Liver (tissue), 3 donors: ENCODE measurements around the gene RAB11FIP5.

Experiments used
- CTCF ChIP-seq: fragments of 150-350 bp; IDR thresholded peaks from 2 replicates; pipeline ENCODE4 v1.5.1; 2017; ENCODE audit warnings: improper control_type of control experiment, low read depth, low read length; ENCODE audit not compliant: missing input control
- EGR1 ChIP-seq, 2 donors: IDR thresholded peaks; 2 replicates each; pipeline ENCODE4 v1.6.1; 2016 to 2018; ENCODE audit warnings: antibody characterized with exemption in 2 of 2, low read depth in 2 of 2
- JUND ChIP-seq, 2 donors: IDR thresholded peaks; 2 replicates each; pipeline ENCODE4 v1.6.1; 2016; ENCODE audit warnings: antibody characterized with exemption in 2 of 2
- MAX ChIP-seq: IDR thresholded peaks from 2 replicates; pipeline ENCODE4 v1.6.1; 2016; ENCODE audit warnings: antibody characterized with exemption
- donor health status: healthy.
- donor health status: healthy.

DNA sequence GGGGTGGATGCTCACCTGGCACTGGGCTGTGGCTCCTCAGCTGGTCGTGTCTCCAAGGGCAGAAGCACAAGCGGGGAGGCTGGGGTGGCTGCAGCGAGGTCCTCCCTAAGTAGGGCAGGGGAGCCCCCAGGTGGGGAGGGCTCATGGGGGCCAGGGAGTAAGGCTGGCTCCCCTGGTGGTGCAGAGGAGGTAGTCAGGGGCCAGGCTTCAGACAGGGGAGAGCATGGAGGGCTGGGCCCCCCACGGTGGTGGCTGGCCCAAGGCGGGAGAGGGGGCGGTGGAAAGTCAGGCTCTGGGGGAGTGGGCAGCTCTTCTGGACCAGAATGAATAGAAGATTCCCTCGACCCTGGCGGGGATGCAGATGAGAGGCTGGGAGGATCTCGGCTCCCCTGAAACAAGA is 33.1 kb downstream of the RAB11FIP5 start:
- TF ChIP-seq MAX, result no peak
- no peak for TF ChIP-seq CTCF
- TF ChIP-seq EGR1 (IDR thresholded peaks at IDR 0.05; ENCODE audit: low read depth in 2 of 2), result no peak
- TF ChIP-seq JUND (IDR thresholded peaks at IDR 0.05), result no peak
